H9 (cell line): ENCODE measurements around the gene GGA2. TPM values are rescaled to one million over a fixed set of nuclear protein-coding genes. Genes with fewer than 3 reads are reported as not detected.

Source experiments
- DNase-seq: peaks from one replicate; pipeline ENCODE4 v3.0.0-alpha.2; 2017
- H2AFZ ChIP-seq: one replicate; pipeline ENCODE4 v1.6.1; 2013; ENCODE audit warnings: mild to moderate bottlenecking, low read length, control low read depth, moderate library complexity
- H2AK5ac ChIP-seq: 2 replicates; pipeline ENCODE4 v1.6.1; 2013; ENCODE audit warnings: low read length, control low read depth, mixed read lengths; ENCODE audit not compliant: insufficient read length
- H2BK120ac ChIP-seq: one replicate; pipeline ENCODE4 v1.6.1; 2013; ENCODE audit warnings: low read depth, mild to moderate bottlenecking, low read length, control low read depth, inconsistent platforms; ENCODE audit not compliant: poor library complexity, severe bottlenecking
- H2BK12ac ChIP-seq: 2 replicates; pipeline ENCODE4 v1.6.1; 2013; ENCODE audit warnings: low read length, control low read depth, mixed read lengths, low read depth; ENCODE audit not compliant: insufficient read length
- H2BK15ac ChIP-seq: 2 replicates; pipeline ENCODE4 v1.6.1; 2013; ENCODE audit warnings: low read depth, low read length, control low read depth
- H2BK20ac ChIP-seq: one replicate; pipeline ENCODE4 v1.6.1; 2013; ENCODE audit warnings: low read depth, mild to moderate bottlenecking, low read length, control low read depth, inconsistent platforms; ENCODE audit not compliant: poor library complexity, severe bottlenecking
- H2BK5ac ChIP-seq: 2 replicates; pipeline ENCODE4 v1.6.1; 2013; ENCODE audit warnings: low read length, control low read depth, mixed read lengths; ENCODE audit not compliant: insufficient read length
- H3K14ac ChIP-seq: 2 replicates; pipeline ENCODE4 v1.6.1; 2013; ENCODE audit warnings: low read length, control low read depth; ENCODE audit not compliant: insufficient read depth
- H3K18ac ChIP-seq: 2 replicates; pipeline ENCODE4 v1.6.1; 2013; ENCODE audit warnings: low read depth, mild to moderate bottlenecking, mixed read lengths, low read length, control low read depth; ENCODE audit not compliant: insufficient read length
- H3K23ac ChIP-seq: 2 replicates; pipeline ENCODE4 v1.6.1; 2013; ENCODE audit warnings: low read length, control low read depth, mixed read lengths, low read depth; ENCODE audit not compliant: insufficient read length
- H3K23me2 ChIP-seq: 2 replicates; pipeline ENCODE4 v1.6.1; 2013; ENCODE audit warnings: low read depth, mild to moderate bottlenecking, mixed read lengths, low read length, control low read depth; ENCODE audit not compliant: insufficient read length, poor library complexity, severe bottlenecking
- H3K27ac ChIP-seq: 2 replicates; pipeline ENCODE4 v1.5.1; 2013; ENCODE audit warnings: low read length, control low read depth, mixed read lengths, low read depth; ENCODE audit not compliant: insufficient read length
- H3K27me3 ChIP-seq: 2 replicates; pipeline ENCODE4 v1.6.1; 2013; ENCODE audit warnings: low read length, control low read depth, inconsistent platforms; ENCODE audit not compliant: insufficient read depth
- H3K4ac ChIP-seq: 2 replicates; pipeline ENCODE4 v1.6.1; 2013; ENCODE audit warnings: low read depth, mild to moderate bottlenecking, control low read depth, inconsistent platforms, low read length, moderate library complexity
- H3K4me1 ChIP-seq: 2 replicates; pipeline ENCODE4 v1.6.1; 2013; ENCODE audit warnings: low read length, control low read depth, inconsistent platforms; ENCODE audit not compliant: insufficient read depth
- H3K4me2 ChIP-seq: 2 replicates; pipeline ENCODE4 v1.6.1; 2013; ENCODE audit warnings: low read length, control low read depth, mixed read lengths; ENCODE audit not compliant: insufficient read length, insufficient read depth
- H3K56ac ChIP-seq: 2 replicates; pipeline ENCODE4 v1.6.1; 2013; ENCODE audit warnings: low read depth, mild to moderate bottlenecking, mixed read lengths, low read length, control low read depth; ENCODE audit not compliant: insufficient read length
- H3K79me1 ChIP-seq: 2 replicates; pipeline ENCODE4 v1.6.1; 2013; ENCODE audit warnings: low read depth, mild to moderate bottlenecking, moderate library complexity, low read length, control low read depth, inconsistent platforms; ENCODE audit not compliant: insufficient read depth, poor library complexity, severe bottlenecking
- H3K79me2 ChIP-seq: 2 replicates; pipeline ENCODE4 v1.6.1; 2013; ENCODE audit warnings: low read length, control low read depth, inconsistent platforms; ENCODE audit not compliant: insufficient read depth
- H3K9ac ChIP-seq: 2 replicates; pipeline ENCODE4 v1.6.1; 2013; ENCODE audit warnings: low read length, control low read depth, mixed read lengths; ENCODE audit not compliant: insufficient read length; ENCODE audit errors: extremely low read depth
- H3K9me3 ChIP-seq: one replicate; pipeline ENCODE4 v1.6.1; 2013; ENCODE audit warnings: low read depth, low read length, inconsistent platforms; ENCODE audit not compliant: control insufficient read depth
- H3T11ph ChIP-seq: one replicate; pipeline ENCODE4 v1.6.1; 2013; ENCODE audit warnings: mild to moderate bottlenecking, low read length, control low read depth, inconsistent platforms
- H4K20me1 ChIP-seq: one replicate; pipeline ENCODE4 v1.6.1; 2013; ENCODE audit not compliant: control insufficient read depth, insufficient read length, insufficient read depth
- H4K5ac ChIP-seq: 2 replicates; pipeline ENCODE4 v1.6.1; 2013; ENCODE audit warnings: low read depth, mild to moderate bottlenecking, mixed read lengths, low read length, control low read depth; ENCODE audit not compliant: insufficient read length
- H4K8ac ChIP-seq: replicated peaks from 2 replicates; pipeline ENCODE4 v1.6.1; 2013; ENCODE audit warnings: low read length, control low read depth, mixed read lengths, low read depth; ENCODE audit not compliant: insufficient read length
- H4K91ac ChIP-seq: 2 replicates; pipeline ENCODE4 v1.6.1; 2013; ENCODE audit warnings: low read depth, mild to moderate bottlenecking, moderate library complexity, mixed read lengths, low read length, control low read depth; ENCODE audit not compliant: insufficient read length
- H3K27ac Mint-ChIP-seq, 3 experiments: 2 replicates in 2 of 3; 3 replicates in 1 of 3; pipeline ENCODE4 v1.8.0; 2020 to 2021; ENCODE audit warnings: mixed read lengths in 3 of 3, mild to moderate bottlenecking in 1 of 3, moderate library complexity in 1 of 3
- H3K27me3 Mint-ChIP-seq: 2 replicates; pipeline ENCODE4 v1.8.0; 2021; ENCODE audit warnings: low read depth, mild to moderate bottlenecking, moderate library complexity, mixed read lengths
- H3K36me3 Mint-ChIP-seq, 3 experiments: 2 replicates in 2 of 3; 3 replicates in 1 of 3; pipeline ENCODE4 v1.8.0; 2020 to 2021; ENCODE audit warnings: low read depth in 3 of 3, mixed read lengths in 3 of 3; ENCODE audit not compliant: insufficient read depth in 1 of 3
- H3K4me1 Mint-ChIP-seq, 2 experiments: 2 replicates each; pipeline ENCODE4 v1.8.0; 2020; ENCODE audit warnings: mixed read lengths in 2 of 2
- H3K4me3 Mint-ChIP-seq, 2 experiments: 2 replicates in 1 of 2; 3 replicates in 1 of 2; pipeline ENCODE4 v1.8.0; 2020 to 2021; ENCODE audit warnings: mild to moderate bottlenecking in 2 of 2, mixed read lengths in 2 of 2, moderate library complexity in 1 of 2
- H3K9me3 Mint-ChIP-seq, 2 experiments: 2 replicates in 1 of 2; 3 replicates in 1 of 2; pipeline ENCODE4 v1.8.0; 2020; ENCODE audit warnings: mild to moderate bottlenecking in 2 of 2, mixed read lengths in 2 of 2, moderate library complexity in 1 of 2
- WGBS: extraction: QIAGEN DNeasy Blood & Tissue Kit; methylation state at CpG from one replicate; pipeline ENCODE4 v1.1.7; 2013; ENCODE audit warnings: missing lambda C conversion rate, low lambda C conversion rate, mixed read lengths; ENCODE audit not compliant: insufficient read length; ENCODE audit errors: extremely low coverage; 5-methylcytosine and 5-hydroxymethylcytosine counted together
- total RNA-seq: library from RNA; stranded (reverse); gene quantifications from 2 replicates; pipeline ENCODE4 v1.2.1, GENCODE V29; 2021
- TF ChIP-seq, protein P1 (sequence below): fragments of 200-600 bp; sonication (generic); conservative IDR thresholded peaks from 3 replicates; pipeline ENCODE4 v1.8.0; 2021; ENCODE audit warnings: antibody characterized with exemption, mild to moderate bottlenecking

GGA2 gene
- total RNA-seq, 1 experiment from 2014 or later, result 143 TPM

DNA sequence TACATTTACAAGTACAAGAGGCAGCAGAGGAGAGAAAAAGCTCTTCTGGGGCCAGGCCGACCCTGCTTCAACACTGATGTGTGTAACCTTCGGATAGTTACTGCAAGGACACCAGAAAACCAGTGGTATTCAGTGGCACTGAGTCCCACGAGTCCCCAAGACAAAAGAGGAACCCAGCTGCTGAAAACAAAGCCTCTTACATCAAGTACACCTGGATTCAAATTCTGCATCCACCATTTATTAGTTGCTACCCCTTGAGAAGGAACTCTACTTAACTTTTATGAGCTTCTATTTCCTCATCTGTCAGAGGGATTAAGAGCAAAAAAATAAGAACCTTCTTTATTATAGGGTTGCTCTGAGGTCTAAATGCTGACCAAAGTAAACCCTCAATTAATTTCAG lies 44.2 kb upstream of the GGA2 start:
- Histone ChIP-seq H3K23me2 (peaks cover 6% of the 10 kb centered on the region), H2AK5ac (no peak overlapping the region), H3K18ac (no peak overlapping the region), H2BK120ac (no peak overlapping the region), H2AFZ (no peak overlapping the region), H3K4ac (no peak overlapping the region), H2BK15ac (no peak overlapping the region), H3K9ac (no peak overlapping the region), H3K79me2 (peaks cover 10% of the 10 kb centered on the region; the same call in 1 of the 2 replicates), H2BK12ac (no peak overlapping the region), H3K4me2 (no peak overlapping the region), H3T11ph (no peak overlapping the region), H3K27ac (no peak overlapping the region), H3K79me1 (no peaks in the 10 kb centered on the region), H3K27me3 (no peaks in the 10 kb centered on the region), H2BK20ac (no peak overlapping the region), H4K91ac (no peak overlapping the region), H3K9me3 (no peaks in the 10 kb centered on the region), H2BK5ac (no peak overlapping the region), H3K23ac (no peak overlapping the region), H3K56ac (no peak overlapping the region), H3K4me1 (no peaks in the 10 kb centered on the region; the same call in 1 of the 2 replicates), H4K8ac (no peak overlapping the region), H3K14ac (no peak overlapping the region), H4K20me1 (no peaks in the 10 kb centered on the region), H4K5ac (no peak overlapping the region)
- peak overlapping the region in 2 of 3 experiments; percentile 35 to 78; a peak in 2 of 7 replicates for H3K27ac Mint-ChIP-seq
- no peaks in the 10 kb centered on the region for H3K27me3 Mint-ChIP-seq
- TF ChIP-seq, protein P1, sequence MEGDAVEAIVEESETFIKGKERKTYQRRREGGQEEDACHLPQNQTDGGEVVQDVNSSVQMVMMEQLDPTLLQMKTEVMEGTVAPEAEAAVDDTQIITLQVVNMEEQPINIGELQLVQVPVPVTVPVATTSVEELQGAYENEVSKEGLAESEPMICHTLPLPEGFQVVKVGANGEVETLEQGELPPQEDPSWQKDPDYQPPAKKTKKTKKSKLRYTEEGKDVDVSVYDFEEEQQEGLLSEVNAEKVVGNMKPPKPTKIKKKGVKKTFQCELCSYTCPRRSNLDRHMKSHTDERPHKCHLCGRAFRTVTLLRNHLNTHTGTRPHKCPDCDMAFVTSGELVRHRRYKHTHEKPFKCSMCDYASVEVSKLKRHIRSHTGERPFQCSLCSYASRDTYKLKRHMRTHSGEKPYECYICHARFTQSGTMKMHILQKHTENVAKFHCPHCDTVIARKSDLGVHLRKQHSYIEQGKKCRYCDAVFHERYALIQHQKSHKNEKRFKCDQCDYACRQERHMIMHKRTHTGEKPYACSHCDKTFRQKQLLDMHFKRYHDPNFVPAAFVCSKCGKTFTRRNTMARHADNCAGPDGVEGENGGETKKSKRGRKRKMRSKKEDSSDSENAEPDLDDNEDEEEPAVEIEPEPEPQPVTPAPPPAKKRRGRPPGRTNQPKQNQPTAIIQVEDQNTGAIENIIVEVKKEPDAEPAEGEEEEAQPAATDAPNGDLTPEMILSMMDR, result no peak
- H3K36me3 Mint-ChIP-seq, result peaks cover 18 to 57% (median 39%) of the 10 kb centered on the region in 3 experiments; a peak in 6 of 7 replicates
- no CpG with 5 or more reads among the region's 3 CpGs for WGBS
- DNase-seq, result no peak
- H3K4me1 Mint-ChIP-seq, result peaks cover 6 to 9% of the 10 kb centered on the region in 2 experiments; a peak in 3 of 4 replicates
- no peaks in the 10 kb centered on the region for H3K9me3 Mint-ChIP-seq
- H3K4me3 Mint-ChIP-seq, result no peak overlapping the region
